Fibroblast of pulmonary artery (primary cell): ENCODE measurements around the gene CRB3.

Experiments
- DNase-seq: peaks from one replicate; pipeline ENCODE4 v3.0.0-alpha.2; 2010; ENCODE audit warnings: low read depth
- H3K4me3 ChIP-seq: replicated peaks from 2 replicates; pipeline ENCODE4 v1.5.1; 2011; ENCODE audit warnings: low read depth, mild to moderate bottlenecking, control low read depth, low read length, moderate library complexity
- TF ChIP-seq, protein P1 (sequence below): IDR thresholded peaks from 2 replicates; pipeline ENCODE4 v1.5.1; 2011; ENCODE audit warnings: mild to moderate bottlenecking, control low read depth, low read length, inconsistent platforms; ENCODE audit errors: missing control alignments

Gene CRB3

DNA sequence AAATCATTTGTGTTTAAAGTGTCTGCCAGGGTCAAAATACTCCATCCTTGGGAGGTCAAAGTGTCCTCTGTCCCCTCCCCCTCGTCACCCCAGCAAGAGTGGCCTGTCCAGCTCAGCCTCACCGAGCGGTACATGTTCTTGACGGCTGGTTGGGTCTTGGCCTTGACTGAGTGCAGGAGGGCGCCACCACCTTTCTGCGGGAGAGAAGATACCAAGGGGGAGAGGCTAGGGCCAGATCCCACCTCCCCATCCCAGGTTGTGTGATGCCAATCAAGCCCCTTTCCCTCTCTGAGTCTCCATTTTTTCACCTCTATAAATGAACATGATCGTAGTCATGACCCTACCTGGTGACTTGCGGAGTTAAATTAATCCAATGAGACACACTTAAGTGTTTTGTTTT is 6.1 kb downstream of the CRB3 start:
- DNase-seq: no peak
- TF ChIP-seq, protein P1, sequence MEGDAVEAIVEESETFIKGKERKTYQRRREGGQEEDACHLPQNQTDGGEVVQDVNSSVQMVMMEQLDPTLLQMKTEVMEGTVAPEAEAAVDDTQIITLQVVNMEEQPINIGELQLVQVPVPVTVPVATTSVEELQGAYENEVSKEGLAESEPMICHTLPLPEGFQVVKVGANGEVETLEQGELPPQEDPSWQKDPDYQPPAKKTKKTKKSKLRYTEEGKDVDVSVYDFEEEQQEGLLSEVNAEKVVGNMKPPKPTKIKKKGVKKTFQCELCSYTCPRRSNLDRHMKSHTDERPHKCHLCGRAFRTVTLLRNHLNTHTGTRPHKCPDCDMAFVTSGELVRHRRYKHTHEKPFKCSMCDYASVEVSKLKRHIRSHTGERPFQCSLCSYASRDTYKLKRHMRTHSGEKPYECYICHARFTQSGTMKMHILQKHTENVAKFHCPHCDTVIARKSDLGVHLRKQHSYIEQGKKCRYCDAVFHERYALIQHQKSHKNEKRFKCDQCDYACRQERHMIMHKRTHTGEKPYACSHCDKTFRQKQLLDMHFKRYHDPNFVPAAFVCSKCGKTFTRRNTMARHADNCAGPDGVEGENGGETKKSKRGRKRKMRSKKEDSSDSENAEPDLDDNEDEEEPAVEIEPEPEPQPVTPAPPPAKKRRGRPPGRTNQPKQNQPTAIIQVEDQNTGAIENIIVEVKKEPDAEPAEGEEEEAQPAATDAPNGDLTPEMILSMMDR: no peak
- no peak overlapping the region for H3K4me3 ChIP-seq

DNA sequence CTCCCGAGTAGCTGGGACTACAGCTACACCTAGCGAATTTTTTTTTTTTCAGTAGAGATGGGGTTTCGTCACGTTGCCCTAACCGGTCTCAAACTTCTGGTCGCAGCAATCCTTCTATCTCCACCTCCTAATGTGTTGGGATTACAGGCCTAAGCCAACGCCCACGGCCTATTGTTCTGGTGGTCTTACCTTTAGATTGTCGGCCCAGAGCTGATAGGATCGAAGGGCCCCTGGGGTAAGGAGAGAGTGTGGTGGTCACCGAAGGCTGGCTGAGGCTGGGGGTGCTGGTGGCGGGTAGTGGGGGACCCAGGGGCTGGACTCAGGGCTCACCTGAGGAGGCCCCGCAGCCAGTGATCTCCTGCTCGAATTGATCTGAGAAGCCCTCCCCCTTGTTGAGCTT is 7.0 kb downstream of the CRB3 start:
- no peak overlapping the region for H3K4me3 ChIP-seq
- TF ChIP-seq, protein P1: no peak
- DNase-seq: no peak

DNA sequence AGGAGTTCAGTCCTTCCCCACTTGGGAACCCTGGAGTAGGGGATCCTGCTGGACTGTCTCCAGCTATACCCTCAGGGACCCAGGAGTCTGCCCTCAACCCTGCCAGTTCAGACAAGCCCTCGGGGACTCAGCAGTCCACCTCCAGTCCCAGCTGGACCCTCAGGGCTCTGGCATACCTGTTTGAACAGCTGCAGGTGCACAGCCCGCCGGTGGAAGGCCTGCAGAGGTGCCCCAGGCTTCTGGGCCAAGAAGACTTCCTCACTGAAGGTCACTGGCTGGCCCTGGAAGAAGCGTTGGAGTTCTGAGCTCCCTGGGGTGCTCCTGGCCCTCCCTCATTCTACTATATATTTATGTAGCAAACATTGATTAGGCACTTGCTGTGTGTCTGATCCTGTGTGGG is 8.6 kb downstream of the CRB3 start:
- no peak overlapping the region for H3K4me3 ChIP-seq
- no peak for DNase-seq
- TF ChIP-seq, protein P1: no peak

DNA sequence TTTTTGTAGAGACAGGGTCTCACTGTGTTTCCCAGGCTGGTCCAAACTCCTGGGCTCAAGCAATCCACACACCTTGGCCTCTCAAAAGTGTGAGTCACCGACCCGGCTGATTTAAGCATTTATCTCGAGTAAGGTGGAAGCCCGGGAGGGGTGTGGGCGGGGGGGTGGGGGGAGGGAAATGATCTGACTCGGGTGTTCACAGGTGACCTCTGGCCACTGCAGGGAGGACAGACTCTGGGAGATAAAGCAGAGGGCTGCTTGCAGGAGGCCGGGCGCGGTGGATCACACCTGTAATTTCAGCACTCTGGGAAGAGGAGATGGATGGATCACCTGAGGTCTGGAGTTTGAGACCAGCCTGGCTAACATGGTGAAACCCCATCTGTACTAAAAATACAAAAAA is 9.6 kb downstream of the CRB3 start:
- TF ChIP-seq, protein P1: no peak
- no peak overlapping the region for H3K4me3 ChIP-seq
- no peak for DNase-seq

DNA sequence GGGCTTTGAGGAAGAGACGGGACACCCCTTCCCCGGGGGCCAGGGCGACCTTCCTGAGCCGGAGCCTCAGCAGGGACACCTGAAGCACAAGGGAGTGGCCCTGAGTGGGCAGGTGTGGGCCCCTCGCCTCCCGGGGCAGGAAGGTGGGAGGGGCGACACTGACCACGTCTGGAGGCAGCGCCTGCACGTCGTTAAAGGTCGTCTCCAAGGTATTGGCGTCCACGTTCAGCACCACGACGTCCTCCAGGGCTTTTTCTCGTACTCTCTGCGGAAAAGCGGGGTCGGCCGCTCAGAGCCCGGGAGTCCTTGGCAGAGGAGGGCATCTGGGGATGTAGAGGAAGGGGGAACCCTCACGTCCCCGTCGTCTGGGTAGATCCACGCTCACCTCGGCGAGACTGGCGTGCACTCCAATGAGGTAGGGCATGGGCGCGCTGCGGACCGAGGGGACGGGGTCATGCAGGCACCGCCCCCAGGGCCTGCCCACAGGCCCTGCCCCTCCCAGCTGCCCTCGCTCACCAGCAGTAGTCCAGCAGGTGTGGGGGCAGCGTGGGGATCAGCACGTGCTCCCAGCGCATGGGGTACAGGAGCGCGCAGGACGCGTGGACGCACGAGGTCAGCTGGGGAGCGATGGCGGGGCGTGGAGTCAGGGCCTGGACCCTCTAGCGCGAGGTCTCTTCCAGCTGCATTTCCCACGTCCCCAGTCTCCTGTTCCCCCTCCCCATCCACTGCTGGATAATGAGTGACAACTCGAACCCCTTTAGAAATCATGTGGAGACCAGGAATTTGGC is 11.4 kb downstream of the CRB3 start:
- no peak overlapping the region for H3K4me3 ChIP-seq
- no peak for DNase-seq
- TF ChIP-seq, protein P1: no peak

DNA sequence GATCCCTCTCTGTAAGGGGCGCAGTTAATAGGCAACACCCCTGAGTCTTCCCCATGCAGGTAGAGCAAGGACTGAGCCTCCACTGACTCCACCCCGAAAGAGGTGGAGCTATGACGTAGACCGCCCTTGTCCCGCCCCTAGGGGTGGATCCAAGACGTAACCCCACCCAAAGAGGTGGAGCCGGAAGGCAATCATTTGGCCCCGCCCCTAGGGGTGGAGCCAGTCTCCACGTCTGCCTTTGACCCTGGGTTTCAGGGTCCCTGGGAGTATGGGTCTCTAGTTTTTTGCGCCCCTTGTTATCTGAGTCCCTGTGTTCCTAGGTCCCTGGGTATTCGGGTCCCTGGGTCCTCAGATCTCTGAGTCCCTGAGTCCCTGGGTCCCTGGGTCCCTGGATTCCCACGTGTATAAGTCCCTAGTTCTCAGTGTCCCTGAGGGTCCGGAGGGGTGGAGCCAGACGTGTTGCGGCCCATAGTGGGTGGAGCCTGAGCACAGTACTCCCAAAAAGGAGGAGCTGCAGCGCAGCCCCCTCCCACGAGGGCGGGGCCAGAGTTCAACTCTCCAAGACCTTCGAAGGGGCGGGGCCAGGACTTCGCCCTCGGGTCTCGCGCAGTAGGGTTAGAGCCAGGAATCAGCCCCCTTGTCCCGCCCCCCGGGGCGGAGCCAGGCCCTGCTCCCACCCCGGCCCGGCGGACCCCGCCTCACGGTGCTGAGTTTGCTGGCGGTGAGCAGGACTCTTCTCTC is 12.3 kb downstream of the CRB3 start:
- DNase-seq: peak; percentile 46
- TF ChIP-seq, protein P1: no peak
- no peak overlapping the region for H3K4me3 ChIP-seq
